Spinal cord (tissue), 10 donors: ENCODE results near the gene NID1. TPM values are rescaled to one million over a fixed set of nuclear protein-coding genes. Genes with fewer than 3 reads are reported as not detected.
"Not testable (repeated sequence)": the region's sequence is repeated elsewhere in the genome, so short reads cannot be mapped to it uniquely, and the experiment has no call there.

Experiments
- DNase-seq, 6 donors: peaks; one replicate each; pipeline versions ENCODE4 v3.0.0 to v3.0.0-alpha.2; 2013 to 2015; ENCODE audit warnings: low spot score in 6 of 6, low read depth in 4 of 6
- H3K27ac ChIP-seq: one replicate; pipeline ENCODE4 v1.5.1; 2013; ENCODE audit warnings: low read depth, low read length, control low read depth
- H3K27me3 ChIP-seq: one replicate; pipeline ENCODE4 v1.6.1; 2013; ENCODE audit warnings: low read length; ENCODE audit not compliant: control insufficient read depth, insufficient read depth
- H3K36me3 ChIP-seq: one replicate; pipeline ENCODE4 v1.6.1; 2013; ENCODE audit warnings: low read length; ENCODE audit not compliant: control insufficient read depth, insufficient read depth
- H3K4me1 ChIP-seq: one replicate; pipeline ENCODE4 v1.6.1; 2013; ENCODE audit warnings: low read length; ENCODE audit not compliant: control insufficient read depth, insufficient read depth
- H3K4me3 ChIP-seq: one replicate; pipeline ENCODE4 v1.5.1; 2013; ENCODE audit warnings: low read depth, low read length, control low read depth
- H3K9me3 ChIP-seq: one replicate; pipeline ENCODE4 v1.6.1; 2013; ENCODE audit warnings: low read length; ENCODE audit not compliant: control insufficient read depth, insufficient read depth
- WGBS: methylation state at CpG from one replicate; pipeline ENCODE4 v1.1.5; 2013; ENCODE audit warnings: missing lambda C conversion rate; ENCODE audit not compliant: insufficient coverage; 5-methylcytosine and 5-hydroxymethylcytosine counted together
- polyA plus RNA-seq, 2 donors: library from polyadenylated mRNA; unstranded; fragments of 120-200 nt; gene quantifications; one replicate each; pipeline ENCODE4 v1.2.1, GENCODE V29; 2013; ENCODE audit not compliant: insufficient read length in 2 of 2
- total RNA-seq, 2 donors: library from RNA; depleted of rRNA in 1 of 2; stranded (reverse); fragments of 120-200 nt in 1 of 2; fragments of >200 nt in 1 of 2; gene quantifications; one replicate each; pipeline versions ENCODE4 v1.2.3 to v1.2.4, GENCODE V29; 2013 to 2014
- donor health status: healthy.

Gene NID1
- total and polyA plus RNA-seq, 4 donors = 92.7 to 160 (median 95.3) TPM

DNA sequence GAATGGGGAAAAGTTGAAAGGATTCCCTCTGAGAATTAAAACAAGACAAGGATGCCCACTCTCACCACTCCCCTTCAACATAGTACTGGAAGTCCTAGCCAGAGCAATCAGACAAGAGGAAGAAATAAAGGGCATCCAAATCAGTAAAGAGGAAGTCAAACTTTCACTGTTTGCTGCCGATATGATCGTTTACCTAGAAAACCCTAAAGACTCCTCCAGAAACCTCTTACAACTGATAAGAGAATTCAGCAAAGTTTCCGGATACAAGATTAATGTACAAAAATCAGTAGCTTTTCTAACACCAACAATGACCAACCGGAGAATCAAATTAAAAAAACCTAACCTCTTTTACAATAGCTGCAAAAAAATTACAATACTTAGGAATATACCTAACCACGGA is 98.8 kb downstream of the NID1 start:
- not testable (repeated sequence) for H3K4me1 ChIP-seq, H3K9me3 ChIP-seq, H3K36me3 ChIP-seq, H3K4me3 ChIP-seq, H3K27me3 ChIP-seq, DNase-seq, H3K27ac ChIP-seq
- WGBS = no CpG with 5 or more reads among the region's 5 CpGs

DNA sequence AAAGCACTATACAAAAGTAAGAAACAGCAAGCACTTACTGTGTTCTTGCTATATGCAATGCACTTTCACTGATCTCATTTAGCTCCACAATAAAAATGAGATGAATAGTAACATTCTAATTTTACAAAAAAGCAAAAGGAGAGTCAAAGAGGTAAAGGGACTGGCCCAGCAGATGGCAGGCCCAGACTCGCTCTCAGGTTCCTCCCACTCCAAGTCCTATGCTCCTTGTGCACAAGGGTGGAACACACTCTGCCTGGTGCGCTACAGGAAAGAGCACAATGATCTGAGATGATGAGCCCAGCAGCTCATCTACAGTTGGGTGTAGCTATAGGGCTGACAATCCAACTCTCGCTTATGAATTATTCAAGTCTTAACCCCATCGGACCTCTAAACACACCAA is 104.1 kb downstream of the NID1 start:
- Histone ChIP-seq H3K27ac (no peak overlapping the region), H3K27me3 (no peaks in the 10 kb centered on the region), H3K4me3 (no peak overlapping the region), H3K36me3 (no peaks in the 10 kb centered on the region), H3K9me3 (no peaks in the 10 kb centered on the region), H3K4me1 (no peaks in the 10 kb centered on the region)
- no peak for DNase-seq
- 88% methylated on average over 4 of the region's 4 CpGs for WGBS

DNA sequence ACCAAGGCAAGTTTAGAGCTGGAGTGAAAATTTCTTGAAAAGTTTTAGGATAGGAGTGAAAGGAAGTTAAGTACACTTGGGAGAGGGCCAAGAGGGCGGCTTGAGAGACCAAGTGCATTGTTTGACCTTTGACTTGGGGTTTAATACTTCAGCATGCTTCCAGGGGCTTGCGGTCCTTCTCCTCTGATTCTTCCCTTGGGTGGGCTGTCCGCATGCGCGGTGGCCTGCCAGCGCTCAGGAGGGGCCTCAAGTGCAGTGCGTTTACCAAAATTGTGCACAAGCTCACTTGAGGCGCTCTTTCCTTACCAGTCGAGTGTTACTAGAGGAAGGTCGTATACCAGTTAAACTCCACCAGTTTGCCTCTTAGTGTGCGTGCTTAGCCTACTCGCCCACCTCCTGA is 106.9 kb downstream of the NID1 start:
- Histone ChIP-seq H3K9me3 (no peaks in the 10 kb centered on the region), H3K27me3 (no peaks in the 10 kb centered on the region), H3K4me1 (no peaks in the 10 kb centered on the region), H3K36me3 (no peaks in the 10 kb centered on the region), H3K4me3 (no peak overlapping the region), H3K27ac (no peak overlapping the region)
- over 99% methylated on average over 12 of the region's 12 CpGs for WGBS
- no peak for DNase-seq

DNA sequence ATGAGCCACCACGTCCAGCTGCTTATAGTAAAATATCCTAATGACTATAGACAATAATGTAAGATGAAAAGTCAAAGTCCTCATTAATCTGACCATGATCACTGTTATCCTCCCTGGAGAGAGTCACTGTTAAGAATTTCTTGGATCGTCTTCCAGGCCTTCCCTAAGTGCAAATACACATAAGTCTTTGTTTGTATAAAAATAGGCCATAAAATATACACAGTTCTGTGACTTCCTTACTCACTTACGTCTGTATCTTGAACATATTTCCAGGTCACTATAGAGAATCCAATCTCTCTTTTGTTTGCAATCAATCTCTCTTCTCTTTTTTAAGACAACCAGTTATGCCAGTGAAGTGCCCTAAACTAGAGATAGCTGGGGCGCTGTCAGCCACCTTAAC is 109.1 kb downstream of the NID1 start:
- WGBS = 70% methylated on average over 2 of the region's 4 CpGs
- Histone ChIP-seq H3K27me3 (no peaks in the 10 kb centered on the region), H3K36me3 (no peaks in the 10 kb centered on the region), H3K4me3 (no peak overlapping the region), H3K27ac (no peak overlapping the region), H3K4me1 (no peaks in the 10 kb centered on the region), H3K9me3 (no peaks in the 10 kb centered on the region)
- no peak for DNase-seq

DNA sequence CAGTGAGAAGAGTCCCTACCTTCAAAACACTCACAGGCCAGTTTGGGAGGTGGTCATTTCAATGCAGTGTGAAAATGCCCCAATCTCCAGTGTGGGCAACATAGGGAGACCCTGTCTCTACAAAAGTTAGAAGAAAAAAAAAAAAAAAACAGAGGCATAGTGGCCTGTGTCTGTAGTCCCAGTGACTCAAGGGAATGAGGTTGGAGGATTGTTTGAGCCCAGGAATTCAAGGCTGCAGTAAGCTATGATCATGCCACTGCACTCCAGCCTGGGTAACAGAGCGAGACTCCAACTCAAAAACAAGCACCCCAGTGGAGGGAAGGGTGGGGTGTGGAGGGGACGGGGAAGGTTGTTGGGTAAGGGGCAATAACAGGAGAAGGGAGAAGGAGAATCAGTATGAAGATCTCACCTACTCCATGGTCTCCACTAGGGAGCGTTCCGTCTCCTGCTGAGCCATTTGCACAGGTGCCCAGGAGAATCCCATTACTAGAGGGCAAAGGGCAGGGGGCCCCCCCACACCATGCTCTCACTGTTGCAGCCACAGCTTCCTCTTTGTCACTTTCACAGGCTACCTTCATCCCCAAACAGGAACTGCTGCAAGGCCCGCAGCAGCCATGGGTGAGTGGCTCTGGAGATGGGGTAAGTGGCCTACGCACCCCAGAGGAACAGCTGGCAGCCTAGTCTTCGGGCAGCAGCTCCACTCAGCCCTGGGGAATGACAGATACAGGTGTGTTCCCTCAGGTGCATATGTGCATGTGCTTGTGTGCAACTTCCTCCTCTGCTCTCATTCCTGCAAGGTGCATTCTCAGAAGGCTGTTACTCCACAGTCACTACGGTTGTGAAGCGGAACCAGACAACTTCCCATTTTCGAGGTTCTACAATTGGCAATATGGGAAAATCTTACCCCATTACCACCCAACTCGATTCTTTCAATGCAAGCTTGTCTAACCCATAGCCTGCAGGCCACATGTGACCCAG is 110.3 kb downstream of the NID1 start:
- Histone ChIP-seq H3K4me3 (no peak overlapping the region), H3K27me3 (no peaks in the 10 kb centered on the region), H3K36me3 (no peaks in the 10 kb centered on the region), H3K27ac (no peak overlapping the region), H3K9me3 (no peaks in the 10 kb centered on the region), H3K4me1 (no peaks in the 10 kb centered on the region)
- 95% methylated on average over 6 of the region's 11 CpGs for WGBS
- DNase-seq = no peak

DNA sequence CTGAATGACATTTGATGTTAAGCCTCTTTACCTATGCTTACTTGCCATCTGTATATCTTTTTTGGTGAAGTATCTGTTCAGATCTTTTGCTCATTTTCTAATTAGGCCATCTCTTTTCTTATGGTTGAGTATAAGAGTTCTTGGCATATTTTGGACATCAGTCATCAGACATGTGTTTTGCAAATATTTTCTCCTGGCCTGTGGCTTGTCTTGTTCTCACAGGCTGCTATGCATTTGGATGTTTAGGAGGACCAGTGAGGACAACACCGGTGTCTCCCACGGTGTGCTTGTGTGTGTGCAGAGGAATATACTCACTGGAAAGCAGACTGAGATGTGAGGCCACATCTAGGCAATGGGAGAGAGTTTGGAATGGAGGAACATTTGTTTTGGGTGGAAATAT is 111.1 kb downstream of the NID1 start:
- Histone ChIP-seq H3K4me1 (no peaks in the 10 kb centered on the region), H3K27me3 (no peaks in the 10 kb centered on the region), H3K9me3 (no peaks in the 10 kb centered on the region), H3K36me3 (no peaks in the 10 kb centered on the region), H3K4me3 (no peak overlapping the region), H3K27ac (no peak overlapping the region)
- DNase-seq = no peak
- 82% methylated on average over 2 of the region's 2 CpGs for WGBS

DNA sequence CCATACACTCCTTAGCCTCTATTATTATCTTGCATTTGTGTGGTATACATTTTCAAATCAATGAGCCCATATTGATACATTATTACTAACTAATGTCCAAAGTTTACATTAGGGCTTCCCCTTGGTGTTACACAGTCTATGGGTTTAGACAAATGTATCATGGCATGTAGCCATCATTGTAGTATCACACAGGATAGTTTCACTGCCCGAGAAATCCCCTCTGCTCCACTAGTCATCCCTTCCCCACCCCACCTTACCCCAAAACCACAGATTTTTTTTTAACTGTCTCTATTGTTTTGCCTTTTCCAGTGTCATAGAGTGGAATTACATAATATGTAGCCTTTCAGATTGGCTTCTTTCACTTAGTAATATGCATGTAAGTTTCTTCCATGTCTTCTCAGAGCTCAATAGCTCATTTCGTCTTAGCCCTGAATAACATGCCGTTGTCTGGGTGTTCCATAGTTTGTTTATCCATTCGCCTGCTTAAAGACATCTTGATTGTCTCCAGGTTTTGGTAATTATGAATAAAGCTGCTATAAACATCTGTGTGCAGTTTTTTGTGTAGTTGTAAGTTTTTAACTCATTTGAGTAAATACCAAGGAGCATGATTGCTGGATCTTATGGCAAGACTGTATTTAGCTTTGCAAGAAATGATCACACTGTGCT is 111.8 kb downstream of the NID1 start:
- no CpG with 5 or more reads among the region's 4 CpGs for WGBS
- H3K27me3 ChIP-seq = no peaks in the 10 kb centered on the region
- no peaks in the 10 kb centered on the region for H3K4me1 ChIP-seq
- H3K4me3 ChIP-seq = no peak overlapping the region
- peak in 1 of 6 donors; percentile 42 for DNase-seq
- no peaks in the 10 kb centered on the region for H3K9me3 ChIP-seq
- H3K36me3 ChIP-seq = no peaks in the 10 kb centered on the region
- no peak overlapping the region for H3K27ac ChIP-seq

DNA sequence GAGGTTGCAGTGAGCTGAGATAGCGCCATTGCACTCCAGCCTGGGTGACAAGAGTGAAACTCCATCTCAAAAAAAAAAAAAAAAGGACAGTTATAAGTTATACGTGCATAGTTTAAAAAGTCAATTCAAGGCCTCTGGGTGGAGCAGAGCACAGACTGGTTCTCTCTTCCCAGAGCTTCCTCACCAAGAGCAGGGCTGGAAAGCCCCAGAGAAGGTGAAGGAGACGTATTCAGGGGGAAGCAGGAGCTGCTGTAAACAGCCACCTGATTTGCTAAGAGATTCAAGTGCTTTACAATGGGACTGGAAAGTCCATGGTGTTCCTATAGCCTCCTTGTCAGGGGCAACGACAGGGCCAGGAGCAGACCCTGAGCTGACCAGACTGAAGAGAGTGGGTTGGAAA is 113.2 kb downstream of the NID1 start:
- H3K27me3 ChIP-seq = no peaks in the 10 kb centered on the region
- DNase-seq = no peak
- WGBS = 100% methylated on average over 1 of the region's 4 CpGs
- no peaks in the 10 kb centered on the region for H3K36me3 ChIP-seq
- H3K4me3 ChIP-seq = no peak overlapping the region
- H3K27ac ChIP-seq = no peak overlapping the region
- no peaks in the 10 kb centered on the region for H3K4me1 ChIP-seq
- H3K9me3 ChIP-seq = no peaks in the 10 kb centered on the region

DNA sequence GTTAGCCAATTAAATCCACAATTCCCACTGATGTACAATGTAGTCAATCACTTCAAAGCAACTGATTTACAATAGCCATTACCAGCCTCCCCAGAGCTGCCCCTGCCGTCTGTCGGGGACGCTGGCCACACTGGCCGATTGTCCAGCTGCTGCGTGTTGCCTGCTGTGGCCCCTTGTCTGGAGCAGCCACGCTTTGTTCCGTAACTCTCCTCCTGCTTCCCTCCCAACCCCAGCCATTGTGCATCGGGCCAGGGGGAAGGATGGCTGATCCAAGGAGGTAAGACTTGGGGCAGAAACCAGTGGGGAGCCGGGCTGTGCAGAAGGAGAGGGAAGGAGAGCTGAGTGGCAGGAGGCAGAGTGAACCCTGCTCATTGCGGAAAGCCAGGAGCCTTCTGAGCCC is 114.6 kb downstream of the NID1 start:
- DNase-seq = no peak
- Histone ChIP-seq H3K27ac (no peak overlapping the region), H3K27me3 (no peaks in the 10 kb centered on the region), H3K4me1 (no peaks in the 10 kb centered on the region), H3K36me3 (no peaks in the 10 kb centered on the region), H3K9me3 (no peaks in the 10 kb centered on the region), H3K4me3 (no peak overlapping the region)
- 12% methylated on average over 7 of the region's 10 CpGs for WGBS
